ENCODE measurements around the gene PRR15L.

PRR15L gene

GRCh38 chr17:47969930-47970724, 12.4 kb upstream of the PRR15L start:
- no peak for DNase-seq (ENCODE audit: low read depth)
- H3K4me3 ChIP-seq (replicated peaks; ENCODE audit: low read depth, low read length) = peak overlapping the region; percentile 41
- TF ChIP-seq CTCF (IDR thresholded peaks at IDR 0.05; ENCODE audit: low read length, missing control alignments) = no peak

- H3K4me3 ChIP-seq (replicated peaks; ENCODE audit: low read depth, low read length) = no peak overlapping the region
- TF ChIP-seq CTCF (IDR thresholded peaks at IDR 0.05; ENCODE audit: low read length, missing control alignments) = no peak
- no peak for DNase-seq (ENCODE audit: low read depth)
Measured at GRCh38 chr17:47968836-47969235, 11.2 kb upstream of the PRR15L start.

- no peak overlapping the region for H3K4me3 ChIP-seq (replicated peaks; ENCODE audit: low read depth, low read length)
- peak; percentile 70 for DNase-seq (ENCODE audit: low read depth)
- TF ChIP-seq CTCF (IDR thresholded peaks at IDR 0.05; ENCODE audit: low read length, missing control alignments) = no peak
Measured at GRCh38 chr17:47967607-47968252, 10.0 kb upstream of the PRR15L start.

GRCh38 chr17:47966079-47966519, 8.4 kb upstream of the PRR15L start:
- no peak overlapping the region for H3K4me3 ChIP-seq (replicated peaks; ENCODE audit: low read depth, low read length)
- no peak for DNase-seq (ENCODE audit: low read depth)
- TF ChIP-seq CTCF (IDR thresholded peaks at IDR 0.05; ENCODE audit: low read length, missing control alignments) = no peak

- no peak for DNase-seq (ENCODE audit: low read depth)
- H3K4me3 ChIP-seq (replicated peaks; ENCODE audit: low read depth, low read length) = no peak overlapping the region
- no peak for TF ChIP-seq CTCF (IDR thresholded peaks at IDR 0.05; ENCODE audit: low read length, missing control alignments)
Measured at GRCh38 chr17:47964856-47965255, 7.2 kb upstream of the PRR15L start.

- H3K4me3 ChIP-seq (replicated peaks; ENCODE audit: low read depth, low read length) = no peak overlapping the region
- no peak for TF ChIP-seq CTCF (IDR thresholded peaks at IDR 0.05; ENCODE audit: low read length, missing control alignments)
- DNase-seq (ENCODE audit: low read depth) = no peak
Measured at GRCh38 chr17:47962901-47963300, 5.2 kb upstream of the PRR15L start.

All from fibroblast of pulmonary artery (primary cell).